OCI-LY7 (cell line): ENCODE measurements around the gene LRRC7. TPM values are rescaled to one million over a fixed set of nuclear protein-coding genes. Genes with fewer than 3 reads are reported as not detected.
"Not testable (repeated sequence)": the region's sequence is repeated elsewhere in the genome, so short reads cannot be mapped to it uniquely, and the experiment has no call there.

Experiments
- BruUV-seq: library from RNA; stranded (reverse); fragments of 400-500 nt; replicated peaks from 2 replicates; lab custom pipeline; 2021; lab: Mats Ljungman, UMichigan
- CTCF ChIA-PET: fragments of 300-600 bp; sonication (Branson Sonifier 250); formaldehyde crosslinking; loops from one replicate; lab custom pipeline; 2022; ENCODE audit warnings: antibody characterized with exemption; ENCODE audit not compliant: unreplicated experiment; lab: Charles Lee
- POLR2A ChIA-PET: fragments of 300-600 bp; sonication (Branson Sonifier 250); formaldehyde crosslinking; loops from one replicate; lab custom pipeline; 2022; ENCODE audit warnings: antibody characterized with exemption; lab: Charles Lee
- DNase-seq: peaks from one replicate; pipeline ENCODE4 v3.0.0-alpha.2; 2015; ENCODE audit warnings: low spot score
- H2AFZ ChIP-seq: fragments of 200-600 bp; sonication (generic), shearing (Covaris generic); 2 replicates; pipeline ENCODE4 v1.6.1; 2014; ENCODE audit warnings: mild to moderate bottlenecking, antibody characterized with exemption, low read length, moderate library complexity
- H3K27ac ChIP-seq: fragments of 200-600 bp; sonication (generic); 2 replicates; pipeline ENCODE4 v1.5.1; 2014; ENCODE audit warnings: mixed run types, low read depth, mild to moderate bottlenecking, moderate library complexity, low read length, inconsistent platforms; ENCODE audit not compliant: poor library complexity, severe bottlenecking
- H3K36me3 ChIP-seq: fragments of 200-600 bp; sonication (generic); 2 replicates; pipeline ENCODE4 v1.6.1; 2014; ENCODE audit warnings: mild to moderate bottlenecking, antibody characterized with exemption, low read length, moderate library complexity, mixed read lengths; ENCODE audit not compliant: insufficient read depth
- H3K4me1 ChIP-seq: fragments of 200-600 bp; sonication (generic); 2 replicates; pipeline ENCODE4 v1.5.1; 2014; ENCODE audit warnings: mild to moderate bottlenecking, low read length; ENCODE audit not compliant: insufficient read depth, poor library complexity, severe bottlenecking
- H3K4me2 ChIP-seq: fragments of 200-600 bp; sonication (generic); 2 replicates; pipeline ENCODE4 v1.6.1; 2014; ENCODE audit warnings: mild to moderate bottlenecking, low read length
- H3K4me3 ChIP-seq: fragments of 200-600 bp; sonication (generic); 2 replicates; pipeline ENCODE4 v1.5.1; 2014; ENCODE audit warnings: mild to moderate bottlenecking, low read depth, low read length; ENCODE audit not compliant: poor library complexity, severe bottlenecking
- H3K79me2 ChIP-seq: fragments of 200-600 bp; sonication (generic); 2 replicates; pipeline ENCODE4 v1.6.1; 2016; ENCODE audit warnings: low read depth, mild to moderate bottlenecking, low read length, moderate library complexity, mixed read lengths; ENCODE audit not compliant: insufficient read depth
- H3K9me2 ChIP-seq: fragments of 200-600 bp; sonication (generic); 2 replicates; pipeline ENCODE4 v1.6.1; 2016; ENCODE audit warnings: mild to moderate bottlenecking, low read length, mixed read lengths; ENCODE audit not compliant: insufficient read depth
- H3K9me3 ChIP-seq: fragments of 200-600 bp; sonication (generic); 2 replicates; pipeline ENCODE4 v1.6.1; 2014; ENCODE audit warnings: mild to moderate bottlenecking, mixed run types, low read length, mixed read lengths
- H4K20me1 ChIP-seq: fragments of 200-600 bp; sonication (generic); 2 replicates; pipeline ENCODE4 v1.6.1; 2014; ENCODE audit warnings: mild to moderate bottlenecking, antibody characterized with exemption, low read length, moderate library complexity, mixed read lengths; ENCODE audit not compliant: insufficient read depth
- EZH2phosphoT487 ChIP-seq: fragments of 200-600 bp; sonication (generic); IDR thresholded peaks from 2 replicates; pipeline ENCODE4 v1.6.1; 2018; ENCODE audit warnings: low read depth, borderline replicate concordance, mild to moderate bottlenecking, mixed run types, antibody characterized with exemption, low read length, moderate library complexity, mixed read lengths
- intact Hi-C: fragments of 100-400 bp; cut with micrococcal nuclease; formaldehyde crosslinking; loops from one replicate; pipeline ENCODE4 v1.10.0; 2022; ENCODE audit not compliant: unreplicated experiment
- total RNA-seq, 2 experiments: library from RNA; depleted of rRNA in 1 of 2; stranded (reverse); fragments of >200 nt in 1 of 2; shearing (Covaris generic) in 1 of 2; gene quantifications; 2 replicates each; pipeline ENCODE4 v1.2.3, GENCODE V29; 2014 to 2022
- TF ChIP-seq, protein P1 (sequence below): fragments of 200-600 bp; sonication (generic); conservative IDR thresholded peaks from 2 replicates; pipeline ENCODE4 v1.5.1; 2014; ENCODE audit warnings: mild to moderate bottlenecking, antibody characterized with exemption, low read length, moderate library complexity, mixed read lengths

The LRRC7 gene
- total RNA-seq, 2 experiments from 2014 or later = not detected

DNA sequence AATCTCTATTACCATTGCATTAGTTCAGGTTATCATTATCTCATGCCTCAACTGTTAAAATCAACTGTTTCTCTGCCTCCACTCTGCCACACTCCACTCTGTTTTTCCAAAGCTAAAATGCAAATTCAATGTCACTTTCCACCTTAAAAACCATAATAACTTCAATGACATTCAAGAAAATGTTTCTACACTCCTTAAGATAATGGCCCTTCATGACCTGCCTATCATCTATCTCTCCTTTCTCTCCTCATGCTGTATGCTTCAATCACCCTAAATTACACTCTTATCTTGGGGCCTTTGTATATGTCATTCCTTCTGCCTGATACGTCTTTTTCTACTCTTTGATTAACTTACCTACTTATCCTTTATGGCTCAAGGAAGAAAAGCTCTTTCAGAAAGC is 296.0 kb downstream of the LRRC7 start:
- Histone ChIP-seq H3K9me3 (no peaks in the 10 kb centered on the region), H4K20me1 (no peaks in the 10 kb centered on the region), H3K36me3 (no peaks in the 10 kb centered on the region), H3K4me1 (no peaks in the 10 kb centered on the region), H2AFZ (no peak overlapping the region), H3K27ac (no peak overlapping the region), H3K4me3 (no peak overlapping the region), H3K4me2 (no peak overlapping the region), H3K9me2 (no peaks in the 10 kb centered on the region), H3K79me2 (no peaks in the 10 kb centered on the region)
- CTCF ChIA-PET = no interaction called here
- POLR2A ChIA-PET = interaction anchor here (0.7 to 0.9 kb wide), 2 partner anchors 10 to 618 kb away, joined by 3 to 4 read pairs; no protein-coding TSS in a partner anchor
- DNase-seq = no peak
- TF ChIP-seq, protein P1, sequence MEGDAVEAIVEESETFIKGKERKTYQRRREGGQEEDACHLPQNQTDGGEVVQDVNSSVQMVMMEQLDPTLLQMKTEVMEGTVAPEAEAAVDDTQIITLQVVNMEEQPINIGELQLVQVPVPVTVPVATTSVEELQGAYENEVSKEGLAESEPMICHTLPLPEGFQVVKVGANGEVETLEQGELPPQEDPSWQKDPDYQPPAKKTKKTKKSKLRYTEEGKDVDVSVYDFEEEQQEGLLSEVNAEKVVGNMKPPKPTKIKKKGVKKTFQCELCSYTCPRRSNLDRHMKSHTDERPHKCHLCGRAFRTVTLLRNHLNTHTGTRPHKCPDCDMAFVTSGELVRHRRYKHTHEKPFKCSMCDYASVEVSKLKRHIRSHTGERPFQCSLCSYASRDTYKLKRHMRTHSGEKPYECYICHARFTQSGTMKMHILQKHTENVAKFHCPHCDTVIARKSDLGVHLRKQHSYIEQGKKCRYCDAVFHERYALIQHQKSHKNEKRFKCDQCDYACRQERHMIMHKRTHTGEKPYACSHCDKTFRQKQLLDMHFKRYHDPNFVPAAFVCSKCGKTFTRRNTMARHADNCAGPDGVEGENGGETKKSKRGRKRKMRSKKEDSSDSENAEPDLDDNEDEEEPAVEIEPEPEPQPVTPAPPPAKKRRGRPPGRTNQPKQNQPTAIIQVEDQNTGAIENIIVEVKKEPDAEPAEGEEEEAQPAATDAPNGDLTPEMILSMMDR = no peak
- no peak for TF ChIP-seq EZH2phosphoT487
- no TSS peak for BruUV-seq
- intact Hi-C loops = no loop called here

DNA sequence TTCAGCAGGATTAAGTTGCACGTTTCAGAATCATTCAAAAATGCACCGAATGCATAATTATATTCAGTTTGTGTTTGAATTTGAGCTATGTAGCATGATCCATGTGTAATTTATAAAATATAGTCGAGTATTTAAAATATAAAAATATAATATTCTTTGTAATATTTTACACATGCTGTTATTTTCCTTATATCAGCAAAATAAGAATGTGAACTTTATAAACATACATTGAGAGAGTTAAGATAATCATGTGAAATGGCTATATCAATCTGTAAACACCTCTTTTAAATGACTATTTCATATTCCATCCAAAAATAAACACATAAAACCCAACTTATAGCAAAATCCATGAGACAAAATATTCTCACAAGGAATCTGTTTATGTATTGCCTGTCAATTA is 303.7 kb downstream of the LRRC7 start:
- no peaks in the 10 kb centered on the region for H3K4me1 ChIP-seq
- TF ChIP-seq, protein P1 = no peak
- no peak for TF ChIP-seq EZH2phosphoT487
- no peaks in the 10 kb centered on the region for H3K9me3 ChIP-seq
- ChIA-PET CTCF (no interaction called here), POLR2A (no interaction called here)
- no TSS peak for BruUV-seq
- H3K36me3 ChIP-seq = no peaks in the 10 kb centered on the region
- no peak for DNase-seq
- no peaks in the 10 kb centered on the region for H3K9me2 ChIP-seq
- no peak overlapping the region for H3K4me3 ChIP-seq
- intact Hi-C loops = no loop called here
- H4K20me1 ChIP-seq = no peaks in the 10 kb centered on the region
- H3K4me2 ChIP-seq = no peak overlapping the region
- no peaks in the 10 kb centered on the region for H3K79me2 ChIP-seq
- H2AFZ ChIP-seq = no peak overlapping the region
- H3K27ac ChIP-seq = no peak overlapping the region

DNA sequence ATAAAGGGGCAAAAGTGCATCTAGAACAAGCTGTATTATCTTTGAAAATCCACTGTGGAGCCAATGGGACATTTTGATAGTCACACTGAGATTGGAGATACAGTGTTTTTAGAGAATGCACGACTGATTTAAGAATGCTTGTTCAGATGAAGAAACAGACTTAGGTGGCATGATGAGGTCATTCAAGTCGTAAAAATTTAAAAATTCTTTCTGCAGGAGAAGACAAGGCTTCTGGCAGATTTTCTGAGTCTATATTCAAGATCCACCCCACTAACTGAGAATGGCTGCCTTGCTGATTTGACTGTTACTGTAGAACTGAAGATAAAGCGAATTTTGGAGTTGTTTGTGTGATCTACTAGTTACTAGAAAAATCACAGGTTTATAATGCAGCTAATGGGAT is 310.6 kb downstream of the LRRC7 start:
- Histone ChIP-seq H3K27ac (no peak overlapping the region), H3K4me2 (no peak overlapping the region), H2AFZ (no peak overlapping the region), H3K9me2 (no peaks in the 10 kb centered on the region), H3K9me3 (no peaks in the 10 kb centered on the region), H4K20me1 (no peaks in the 10 kb centered on the region), H3K79me2 (no peaks in the 10 kb centered on the region), H3K36me3 (no peaks in the 10 kb centered on the region), H3K4me3 (no peak overlapping the region), H3K4me1 (no peaks in the 10 kb centered on the region)
- intact Hi-C loops = no loop called here
- BruUV-seq = no TSS peak
- ChIA-PET CTCF (no interaction called here), POLR2A (interaction anchor here (0.6 kb wide), 1 partner anchor 1346 kb away, joined by 3 read pairs; no protein-coding TSS in a partner anchor)
- TF ChIP-seq EZH2phosphoT487 = no peak
- TF ChIP-seq, protein P1 = no peak
- no peak for DNase-seq

DNA sequence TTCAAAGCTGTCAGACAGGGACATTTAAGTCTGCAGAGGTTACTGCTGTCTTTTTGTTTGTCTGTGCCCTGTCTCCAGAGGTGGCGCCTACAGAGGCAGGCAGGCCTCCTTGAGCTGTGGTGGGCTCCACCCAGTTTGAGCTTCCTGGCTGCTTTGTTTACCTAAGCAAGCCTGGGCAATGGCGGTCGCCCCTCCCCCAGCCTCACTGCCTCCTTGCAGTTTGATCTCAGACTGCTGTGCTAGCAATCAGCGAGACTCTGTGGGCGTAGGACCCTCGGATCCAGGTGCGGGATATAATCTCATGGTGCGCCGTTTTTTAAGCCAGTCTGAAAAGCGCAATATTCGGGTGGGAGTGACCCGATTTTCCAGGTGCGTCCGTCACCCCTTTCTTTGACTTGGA is 320.3 kb downstream of the LRRC7 start:
- intact Hi-C loops, H2AFZ ChIP-seq, H3K9me3 ChIP-seq, H3K9me2 ChIP-seq, H4K20me1 ChIP-seq, BruUV-seq, H3K4me2 ChIP-seq, H3K27ac ChIP-seq, CTCF ChIA-PET, H3K4me1 ChIP-seq, H3K79me2 ChIP-seq, H3K36me3 ChIP-seq, POLR2A ChIA-PET, DNase-seq, H3K4me3 ChIP-seq: not testable (repeated sequence)
